Muscle layer of duodenum (tissue), 2 donors: ENCODE measurements around the gene NT5C2.
"Not testable (repeated sequence)": the region's sequence is repeated elsewhere in the genome, so short reads cannot be mapped to it uniquely, and the experiment has no call there.

ENCODE experiments used
- H3K27ac ChIP-seq: one replicate; pipeline ENCODE4 v1.7.0; 2013; ENCODE audit warnings: mild to moderate bottlenecking, low read length
- H3K27me3 ChIP-seq: one replicate; pipeline ENCODE4 v1.7.0; 2013; ENCODE audit warnings: low read depth, mild to moderate bottlenecking, control low read depth, low read length
- H3K36me3 ChIP-seq, 2 donors: one replicate each; pipeline ENCODE4 v1.7.0; 2013; ENCODE audit warnings: low read length in 2 of 2, control low read depth in 1 of 2, mild to moderate bottlenecking in 1 of 2; ENCODE audit not compliant: insufficient read depth in 2 of 2, control insufficient read depth in 1 of 2
- H3K4me1 ChIP-seq, 2 donors: one replicate each; pipeline ENCODE4 v1.7.0; 2013; ENCODE audit warnings: low read length in 2 of 2, mild to moderate bottlenecking in 2 of 2, control low read depth in 1 of 2, moderate library complexity in 1 of 2; ENCODE audit not compliant: insufficient read depth in 2 of 2, control insufficient read depth in 1 of 2
- H3K4me3 ChIP-seq, 2 donors: one replicate each; pipeline ENCODE4 v1.7.0; 2013; ENCODE audit warnings: low read length in 2 of 2, low read depth in 1 of 2, mild to moderate bottlenecking in 1 of 2
- H3K9me3 ChIP-seq, 2 donors: one replicate each; pipeline ENCODE4 v1.7.0; 2013; ENCODE audit warnings: low read length in 2 of 2, control low read depth in 1 of 2, mild to moderate bottlenecking in 1 of 2; ENCODE audit not compliant: control insufficient read depth in 1 of 2
- donor health status: healthy.

The NT5C2 gene

DNA sequence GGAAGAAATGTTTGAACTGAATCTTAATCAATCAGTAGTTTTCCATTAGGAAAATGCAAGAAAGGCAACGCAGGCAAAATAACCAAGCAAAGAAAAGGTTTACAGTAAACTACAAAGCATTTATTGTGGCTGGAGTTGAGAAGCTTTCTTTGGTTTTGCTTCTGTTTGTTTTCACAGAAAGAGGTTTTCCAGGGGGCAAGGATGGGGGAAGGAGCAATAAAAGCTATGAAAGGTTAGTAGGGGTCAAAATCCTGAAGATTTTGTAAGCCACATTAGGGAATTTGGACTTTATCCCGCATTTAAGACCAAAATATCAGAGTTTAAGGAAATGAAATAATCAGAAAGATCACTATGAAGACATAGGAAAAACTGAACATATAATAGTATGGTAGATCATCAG lies 51.1 kb downstream of the NT5C2 start:
- Histone ChIP-seq H3K4me1 (peaks cover 0 to 33% of the 10 kb centered on the region in 2 donors), H3K27me3 (no peaks in the 10 kb centered on the region), H3K4me3 (no peak overlapping the region), H3K9me3 (no peaks in the 10 kb centered on the region), H3K36me3 (peaks cover 5 to 17% of the 10 kb centered on the region in 2 donors), H3K27ac (no peak overlapping the region)

- Histone ChIP-seq H3K9me3 (no peaks in the 10 kb centered on the region), H3K27ac (no peak overlapping the region), H3K36me3 (peaks cover 5 to 19% of the 10 kb centered on the region in 2 donors), H3K27me3 (no peaks in the 10 kb centered on the region), H3K4me3 (no peak overlapping the region), H3K4me1 (peaks cover 0 to 19% of the 10 kb centered on the region in 2 donors)
Observed at GRCh38 chr10:103140469-103140868, 52.6 kb downstream of the NT5C2 start.

DNA sequence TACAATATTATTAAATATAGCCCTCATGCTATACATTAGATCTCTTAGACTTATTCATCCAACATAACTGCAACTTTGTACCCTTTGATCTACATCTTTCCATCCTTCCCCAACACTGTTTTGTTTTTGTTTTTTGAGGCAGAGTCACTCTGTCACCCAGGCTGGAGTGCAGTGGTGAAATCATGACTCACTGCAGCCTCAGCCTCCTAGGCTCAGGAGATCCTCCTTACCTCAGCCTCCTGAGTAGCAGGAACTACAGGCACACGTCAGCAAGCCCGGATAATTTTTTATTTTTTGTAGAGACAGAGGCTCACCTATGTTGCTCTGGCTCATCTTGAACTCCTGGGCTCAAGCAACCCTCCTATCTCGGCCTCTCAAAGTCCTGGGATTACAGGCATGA lies 53.3 kb downstream of the NT5C2 start:
- no peak overlapping the region for H3K4me3 ChIP-seq
- peaks cover 0 to 12% of the 10 kb centered on the region in 2 donors for H3K4me1 ChIP-seq
- H3K27ac ChIP-seq: no peak overlapping the region
- no peaks in the 10 kb centered on the region for H3K27me3 ChIP-seq
- no peaks in the 10 kb centered on the region for H3K9me3 ChIP-seq
- peaks cover 5 to 19% of the 10 kb centered on the region in 2 donors for H3K36me3 ChIP-seq

DNA sequence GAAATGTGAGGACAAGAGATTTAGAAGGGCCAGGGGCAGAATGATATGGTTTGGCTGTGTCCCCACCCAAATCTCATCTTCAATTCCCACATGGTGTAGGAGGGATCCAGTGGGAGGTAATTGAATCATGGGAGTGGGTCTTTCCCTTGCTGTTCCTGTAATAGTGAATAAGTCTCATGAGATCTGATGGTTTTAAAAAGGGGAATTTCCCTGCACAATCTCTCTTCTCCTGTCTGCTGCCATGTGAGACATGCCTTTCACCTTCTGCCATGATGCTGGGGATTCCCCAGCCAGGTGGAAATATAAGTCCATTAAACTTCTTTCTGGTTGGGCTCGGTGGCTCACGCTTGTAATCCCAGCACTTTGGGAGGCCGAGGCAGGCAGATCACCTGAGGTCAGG lies 57.9 kb downstream of the NT5C2 start:
- not testable (repeated sequence) for H3K4me3 ChIP-seq, H3K27ac ChIP-seq, H3K4me1 ChIP-seq, H3K27me3 ChIP-seq, H3K9me3 ChIP-seq
- peaks cover 5 to 14% of the 10 kb centered on the region in 2 donors for H3K36me3 ChIP-seq

DNA sequence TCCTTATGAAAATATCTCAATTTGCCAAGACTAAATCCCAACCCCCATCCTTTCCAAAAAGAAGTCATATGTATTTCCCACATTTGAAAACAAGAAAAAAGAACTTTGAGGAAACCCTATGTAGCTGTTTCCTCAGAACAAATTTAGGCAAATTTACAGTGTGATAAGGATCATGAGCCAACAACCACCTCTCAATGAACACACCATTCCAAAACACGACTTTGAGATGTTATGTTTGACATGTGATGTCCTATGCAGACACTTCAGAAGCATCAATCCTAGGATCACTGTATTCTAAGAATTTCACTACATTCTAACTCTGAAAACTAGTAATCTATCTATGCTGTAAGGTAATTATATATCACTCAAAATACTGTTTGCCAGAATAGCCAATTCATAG lies 62.2 kb downstream of the NT5C2 start:
- Histone ChIP-seq H3K9me3 (no peaks in the 10 kb centered on the region), H3K27ac (no peak overlapping the region), H3K4me3 (no peak overlapping the region), H3K27me3 (no peaks in the 10 kb centered on the region), H3K36me3 (peaks cover 0 to 4% of the 10 kb centered on the region in 2 donors), H3K4me1 (no peaks in the 10 kb centered on the region)

GRCh38 chr10:103130180-103130579 lies 62.9 kb downstream of the NT5C2 start:
- H3K36me3 ChIP-seq, H3K9me3 ChIP-seq, H3K27me3 ChIP-seq, H3K4me3 ChIP-seq, H3K4me1 ChIP-seq, H3K27ac ChIP-seq: not testable (repeated sequence)

- Histone ChIP-seq H3K4me1 (peaks cover 0 to 6% of the 10 kb centered on the region in 2 donors), H3K4me3 (no peak overlapping the region), H3K27ac (no peak overlapping the region), H3K36me3 (peaks cover 0 to 7% of the 10 kb centered on the region in 2 donors), H3K27me3 (no peaks in the 10 kb centered on the region), H3K9me3 (no peaks in the 10 kb centered on the region)
Observed at GRCh38 chr10:103127241-103127640, 65.8 kb downstream of the NT5C2 start.

DNA sequence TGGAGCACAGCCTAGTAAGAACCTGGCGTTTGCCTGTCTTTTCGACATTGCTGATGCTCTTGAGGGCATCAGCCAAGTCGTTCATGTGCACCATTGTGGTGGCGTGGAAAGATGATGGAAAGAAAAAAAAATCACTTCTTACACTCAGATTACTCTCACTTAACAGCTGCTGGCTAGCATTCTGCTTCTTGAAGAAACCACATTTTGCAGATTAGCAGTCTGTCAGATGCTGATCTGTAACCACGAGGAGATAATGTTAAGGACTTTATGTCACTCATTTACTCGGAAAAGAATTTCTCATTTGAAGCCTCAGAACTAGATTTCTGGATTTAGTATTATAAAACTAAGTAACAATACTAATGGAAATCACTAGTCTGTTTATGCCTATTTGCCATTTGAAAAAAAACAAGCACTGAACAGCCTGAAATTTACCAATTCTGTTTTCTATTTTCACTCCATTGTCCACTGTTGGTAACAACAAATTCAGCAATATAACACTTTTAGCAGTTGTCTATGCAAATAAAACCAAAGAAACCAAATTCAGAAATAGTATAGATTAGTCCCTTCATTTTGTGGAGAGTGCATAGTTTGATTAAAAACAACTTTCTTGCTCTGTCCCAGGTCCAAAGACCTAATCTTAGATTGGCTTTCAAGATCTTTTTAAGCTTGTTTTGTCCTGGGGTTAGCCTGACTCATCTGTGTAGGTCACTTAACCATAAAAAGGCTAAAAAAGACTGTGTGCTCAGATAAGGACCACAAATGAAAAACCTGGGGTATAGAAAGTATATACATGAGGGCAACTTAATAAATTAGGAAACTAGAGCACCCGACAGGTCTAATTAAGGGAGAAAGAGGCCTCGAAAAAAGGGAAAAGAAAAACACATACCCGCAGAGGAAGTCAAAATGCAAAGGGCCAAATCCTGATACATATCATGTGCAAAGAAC lies 67.5 kb downstream of the NT5C2 start:
- Histone ChIP-seq H3K9me3 (no peaks in the 10 kb centered on the region), H3K27ac (no peak overlapping the region), H3K27me3 (no peaks in the 10 kb centered on the region), H3K4me1 (peaks cover 0 to 15% of the 10 kb centered on the region in 2 donors), H3K4me3 (no peak overlapping the region), H3K36me3 (peaks cover 0 to 7% of the 10 kb centered on the region in 2 donors)

- Histone ChIP-seq H3K36me3 (peaks cover 0 to 7% of the 10 kb centered on the region in 2 donors), H3K4me1 (peaks cover 0 to 20% of the 10 kb centered on the region in 2 donors), H3K4me3 (no peak overlapping the region), H3K9me3 (no peaks in the 10 kb centered on the region), H3K27ac (no peak overlapping the region), H3K27me3 (no peaks in the 10 kb centered on the region)
Observed at GRCh38 chr10:103124420-103125096, 68.5 kb downstream of the NT5C2 start.

DNA sequence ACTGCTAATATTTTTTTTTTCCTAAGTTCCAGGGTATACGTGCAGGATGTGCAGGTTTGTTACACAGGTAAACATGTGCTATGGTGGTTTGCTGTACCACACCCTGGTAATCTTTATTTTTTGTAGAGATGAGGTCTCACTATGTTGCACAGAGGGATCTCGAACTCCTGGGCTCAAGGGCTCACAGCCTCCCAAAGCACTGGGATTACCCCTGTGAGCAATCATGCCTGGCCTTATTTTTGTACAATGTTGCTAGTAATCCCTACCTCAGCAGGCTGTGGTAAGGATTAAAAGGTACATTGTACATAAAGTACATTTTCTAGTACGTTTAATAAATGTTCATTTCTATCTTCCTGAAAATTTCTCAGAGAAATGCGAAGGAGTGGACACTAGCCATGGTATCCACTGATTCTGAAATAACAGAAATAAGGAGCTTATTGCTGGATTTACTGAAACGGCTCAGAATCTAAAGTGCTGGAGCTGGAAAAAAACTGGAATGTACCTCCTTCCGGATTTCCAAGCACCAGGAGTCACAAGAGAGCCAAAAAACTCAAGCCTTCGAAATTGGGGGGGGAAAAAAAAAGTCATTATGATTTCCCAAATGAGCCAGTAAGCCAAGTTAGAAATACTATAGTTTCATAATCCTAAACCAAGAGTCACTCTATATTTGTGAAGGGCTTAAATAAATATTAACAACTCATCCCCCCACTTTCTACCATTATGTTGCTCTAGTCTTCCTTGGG lies 69.6 kb downstream of the NT5C2 start:
- Histone ChIP-seq H3K36me3 (peaks cover 0 to 7% of the 10 kb centered on the region in 2 donors), H3K27me3 (no peaks in the 10 kb centered on the region), H3K4me3 (no peak overlapping the region), H3K4me1 (peaks cover 0 to 20% of the 10 kb centered on the region in 2 donors), H3K27ac (no peak overlapping the region), H3K9me3 (no peaks in the 10 kb centered on the region)
